Measurements from ENCODE around the gene COPS2. TPM values are rescaled to one million over a fixed set of nuclear protein-coding genes. Genes with fewer than 3 reads are reported as not detected.
A peak's percentile ranks its signal among the peaks of the same experiment; 100 is the strongest.

The COPS2 gene
- total and polyA plus RNA-seq, 9 of the 15 experiments (the other 6 are each of a cell fraction or from before 2014, with no cell fraction given) = 66.4 to 154 (median 117) TPM

- TF ChIP-seq PKNOX1 (IDR thresholded peaks at IDR 0.05) (peak; percentile 94), RUNX1 (IDR thresholded peaks at IDR 0.05; ENCODE audit: low read depth) (no peak), ZNF707 (CRISPR knock-in tag; conservative IDR thresholded peaks at IDR 0.05) (no peak), RNF2 (IDR thresholded peaks at IDR 0.05) (peak; percentile 42; the same call in 1 of the 2 replicates), ZNF551 (CRISPR knock-in tag; IDR thresholded peaks at IDR 0.05) (no peak), FOXK2 (conservative IDR thresholded peaks at IDR 0.05 in 1 of 2, IDR thresholded peaks at IDR 0.05 in 1 of 2; ENCODE audit: low read depth in 2 of 2) (peak; percentile 91), ZNF57 (CRISPR knock-in tag; IDR thresholded peaks at IDR 0.05) (no peak), ATF7 (IDR thresholded peaks at IDR 0.05) (peak; percentile 89), RFX5 (IDR thresholded peaks at IDR 0.05; ENCODE audit: low read depth, low read length) (no peak), ZNF408 (CRISPR knock-in tag; IDR thresholded peaks at IDR 0.05; ENCODE audit: low read depth) (no peak), TCF7L2 (IDR thresholded peaks at IDR 0.05; ENCODE audit: low read depth, low read length) (0 out of 2 replicates have a peak, but pooled peaks have one; percentile 29), SNAPC5 (CRISPR knock-in tag; IDR thresholded peaks at IDR 0.05) (no peak), ETS1 (conservative IDR thresholded peaks at IDR 0.05; ENCODE audit: control insufficient read depth, low read depth, low read length) (no peak; the same call in 1 of the 2 replicates), ZNF134 (CRISPR knock-in tag; conservative IDR thresholded peaks at IDR 0.05) (no peak), ZNF253 (CRISPR knock-in tag; conservative IDR thresholded peaks at IDR 0.05) (no peak), POLR2B (IDR thresholded peaks at IDR 0.05; ENCODE audit: low read depth, partially characterized antibody) (peak; percentile 82), PCBP1 (IDR thresholded peaks at IDR 0.05; ENCODE audit: low read depth, low read length, poor library complexity, severe bottlenecking) (peak; percentile 27), ZNF77 (CRISPR knock-in tag; IDR thresholded peaks at IDR 0.05) (no peak), ELK3 (CRISPR knock-in tag; IDR thresholded peaks at IDR 0.05) (no peak)
These were observed at the start of gene COPS2 (continued) for GRCh38 chr15:49155110-49155833.
